Femur (tissue), 1 donor: Measurements from ENCODE around the gene FGF22.
"Not testable (repeated sequence)": the region's sequence is repeated elsewhere in the genome, so short reads cannot be mapped to it uniquely, and the experiment has no call there.

Experiments used
- DNase-seq: peaks from one replicate; pipeline ENCODE4 v3.0.0-alpha.2; 2017

FGF22 gene

GRCh38 chr19:622666-623065 is 17.0 kb upstream of the FGF22 start:
- no peak for DNase-seq

- DNase-seq, result no peak
Measured at GRCh38 chr19:623175-623916, 16.3 kb upstream of the FGF22 start.

- DNase-seq, result no peak
Measured at GRCh38 chr19:623974-624373, 15.7 kb upstream of the FGF22 start.

- DNase-seq, result no peak
Measured at GRCh38 chr19:624433-625109, 15.1 kb upstream of the FGF22 start.

GRCh38 chr19:625257-625656 is 14.4 kb upstream of the FGF22 start:
- DNase-seq, result no peak

- DNase-seq, result not testable (repeated sequence)
Measured at GRCh38 chr19:626566-626965, 13.1 kb upstream of the FGF22 start.

GRCh38 chr19:628168-628567 is 11.5 kb upstream of the FGF22 start:
- no peak for DNase-seq

- DNase-seq, result not testable (repeated sequence)
Measured at GRCh38 chr19:629515-629914, 10.2 kb upstream of the FGF22 start.

- no peak for DNase-seq
Measured at GRCh38 chr19:629961-630714, 9.5 kb upstream of the FGF22 start.

GRCh38 chr19:632579-633067 is 7.1 kb upstream of the FGF22 start:
- DNase-seq, result peak; percentile 54

- peak; percentile 99 for DNase-seq
Measured at GRCh38 chr19:633068-633785, 6.5 kb upstream of the FGF22 start, which contains the start of gene POLRMT. POLRMT (minus strand) TSS chr19:633537; CDS start chr19:633512, 25 bp downstream.

- DNase-seq, result no peak
Measured at GRCh38 chr19:633786-634639, 5.7 kb upstream of the FGF22 start.

- DNase-seq, result no peak
Measured at GRCh38 chr19:634975-635652, 4.6 kb upstream of the FGF22 start.

GRCh38 chr19:638906-639252 is 800 bp upstream of the FGF22 start:
- no peak for DNase-seq

- DNase-seq, result no peak
Measured at GRCh38 chr19:640161-640558, 481 bp downstream of the FGF22 start.

GRCh38 chr19:640606-641189 is 1.0 kb downstream of the FGF22 start:
- no peak for DNase-seq

GRCh38 chr19:641702-642101 is 2.0 kb downstream of the FGF22 start:
- DNase-seq, result no peak

GRCh38 chr19:642767-643727 is 3.4 kb downstream of the FGF22 start:
- DNase-seq, result no peak

GRCh38 chr19:643736-644135 is 4.1 kb downstream of the FGF22 start:
- no peak for DNase-seq

GRCh38 chr19:644363-644762 is 4.7 kb downstream of the FGF22 start:
- no peak for DNase-seq
